Endothelial cell of umbilical vein (primary cell): ENCODE measurements around the gene BRSK1. TPM values are rescaled to one million over a fixed set of nuclear protein-coding genes. Genes with fewer than 3 reads are reported as not detected.

Experiments
- BruUV-seq: library from RNA; stranded (reverse); fragments of 400-500 nt; replicated peaks from 2 replicates; lab custom pipeline; 2021; lab: Mats Ljungman, UMichigan
- CTCF ChIA-PET: fragments of 300-600, 350-600 bp; sonication (Branson Sonifier 250); formaldehyde crosslinking; loops from one replicate; lab custom pipeline; 2021; ENCODE audit warnings: antibody characterized with exemption, inconsistent platforms; lab: Charles Lee
- POLR2A ChIA-PET: fragments of 300-600, 350-600 bp; sonication (Branson Sonifier 250); formaldehyde crosslinking; loops from one replicate; lab custom pipeline; 2021; ENCODE audit warnings: antibody characterized with exemption, inconsistent platforms; lab: Charles Lee
- DNase-seq: peaks from one replicate; pipeline ENCODE4 v3.0.0-alpha.2; 2011; ENCODE audit warnings: low read depth, low spot score
- FAIRE-seq: peaks from 2 replicates; lab custom pipeline; 2011; peaks lifted over from hg19 to GRCh38; lab: Jason Lieb, UNC
- H2AFZ ChIP-seq: 2 replicates; pipeline ENCODE4 v1.6.0; 2012; ENCODE audit warnings: low read depth, low read length, control low read depth, inconsistent platforms
- H3K27ac ChIP-seq: 2 replicates; pipeline ENCODE4 v1.5.1; 2011; ENCODE audit warnings: low read depth, mild to moderate bottlenecking, control low read depth, low read length, moderate library complexity; ENCODE audit not compliant: insufficient read depth
- H3K27me3 ChIP-seq, 2 experiments: 2 replicates each; pipeline versions ENCODE4 v1.6.0 to v1.6.1; 2011; ENCODE audit warnings: low read length in 2 of 2, mixed read lengths in 1 of 2; ENCODE audit not compliant: control insufficient read depth in 2 of 2, insufficient read depth in 2 of 2
- H3K36me3 ChIP-seq, 2 experiments: 2 replicates in 1 of 2; 3 replicates in 1 of 2; pipeline ENCODE4 v1.5.1; 2011; ENCODE audit warnings: low read length in 2 of 2, mild to moderate bottlenecking in 1 of 2, moderate library complexity in 1 of 2; ENCODE audit not compliant: control insufficient read depth in 2 of 2, insufficient read depth in 2 of 2; ENCODE audit errors: extremely low read depth in 1 of 2
- H3K4me1 ChIP-seq: 3 replicates; pipeline ENCODE4 v1.5.1; 2011; ENCODE audit warnings: mild to moderate bottlenecking, low read length; ENCODE audit not compliant: control insufficient read depth, insufficient read depth; ENCODE audit errors: extremely low read depth
- H3K4me2 ChIP-seq: 2 replicates; pipeline ENCODE4 v1.6.1; 2011; ENCODE audit warnings: low read length, control low read depth, mixed read lengths; ENCODE audit not compliant: insufficient read depth
- H3K4me3 ChIP-seq, 3 experiments: fragments of 200-600 bp in 1 of 3; sonication (generic), shearing (Covaris generic) in 1 of 3; replicated peaks in 1 of 3; 2 replicates each; pipeline ENCODE4 v1.5.1; 2011 to 2016; ENCODE audit warnings: control low read depth in 3 of 3, low read length in 3 of 3, mild to moderate bottlenecking in 2 of 3, inconsistent platforms in 1 of 3, low read depth in 1 of 3, moderate library complexity in 1 of 3; ENCODE audit not compliant: insufficient read depth in 1 of 3
- H3K79me2 ChIP-seq: 2 replicates; pipeline ENCODE4 v1.6.0; 2012; ENCODE audit warnings: low read length, inconsistent platforms; ENCODE audit not compliant: control insufficient read depth, insufficient read depth
- H3K9ac ChIP-seq: replicated peaks from 2 replicates; pipeline ENCODE3; 2011; ENCODE audit warnings: low read length, control low read depth; ENCODE audit not compliant: insufficient read depth; ENCODE audit errors: extremely low read depth
- H3K9me1 ChIP-seq: replicated peaks from 3 replicates; pipeline ENCODE4 v1.6.0; 2011; ENCODE audit warnings: mild to moderate bottlenecking, low read length; ENCODE audit not compliant: control insufficient read depth, insufficient read depth; ENCODE audit errors: extremely low read depth
- H3K9me3 ChIP-seq: replicated peaks from 2 replicates; pipeline ENCODE4 v1.5.1; 2012; ENCODE audit warnings: low read length, inconsistent platforms; ENCODE audit not compliant: control insufficient read depth, insufficient read depth
- H4K20me1 ChIP-seq: replicated peaks from 2 replicates; pipeline ENCODE3; 2011; ENCODE audit warnings: mild to moderate bottlenecking, low read length; ENCODE audit not compliant: control insufficient read depth, insufficient read depth; ENCODE audit errors: extremely low read depth
- EZH2 ChIP-seq: IDR thresholded peaks from 2 replicates; pipeline ENCODE4 v1.6.1; 2012; ENCODE audit warnings: borderline replicate concordance, low read depth, mild to moderate bottlenecking, moderate library complexity, low read length, inconsistent platforms; ENCODE audit not compliant: severe bottlenecking
- FOS ChIP-seq: IDR thresholded peaks from 2 replicates; pipeline ENCODE4 v1.6.1; 2011; ENCODE audit warnings: mild to moderate bottlenecking, low read length, moderate library complexity, borderline replicate concordance; ENCODE audit not compliant: insufficient read depth
- GATA2 ChIP-seq: IDR thresholded peaks from 2 replicates; pipeline ENCODE4 v1.7.0; 2011; ENCODE audit warnings: low read depth, mild to moderate bottlenecking, moderate library complexity, mixed read lengths, low read length; ENCODE audit not compliant: insufficient read length, insufficient read depth
- JUN ChIP-seq: IDR thresholded peaks from 2 replicates; pipeline ENCODE4 v1.6.1; 2011; ENCODE audit warnings: borderline replicate concordance, low read depth; ENCODE audit not compliant: insufficient read length, insufficient read depth
- MYC ChIP-seq: IDR thresholded peaks from one replicate; pipeline ENCODE4 v1.6.1; 2011; ENCODE audit warnings: mild to moderate bottlenecking, low read depth, low read length
- POLR2A ChIP-seq: IDR thresholded peaks from 2 replicates; pipeline ENCODE4 v1.6.1; 2012; ENCODE audit warnings: low read depth, mild to moderate bottlenecking, control low read depth, low read length
- POLR2AphosphoS5 ChIP-seq: IDR thresholded peaks from 2 replicates; pipeline ENCODE4 v1.6.1; 2012; ENCODE audit warnings: low read depth, mild to moderate bottlenecking, control low read depth, low read length, moderate library complexity; ENCODE audit not compliant: insufficient read depth
- dilution Hi-C: fragments of 300-500 bp; cut with MboI; formaldehyde crosslinking; loops from one replicate; pipeline ENCODE4 v1.15.0; 2019; ENCODE audit warnings: low sequenced_read_pairs; ENCODE audit not compliant: extremely low pct_ligation_motif_present
- intact Hi-C: fragments of 100-400 bp; cut with micrococcal nuclease; formaldehyde crosslinking; loops from one replicate; pipeline ENCODE4 v1.10.0; 2022
- polyA plus RNA-seq, 4 experiments: library from polyadenylated mRNA; depleted of rRNA in 3 of 4; stranded (reverse) in 3 of 4; unstranded in 1 of 4; fragments of >200 nt; gene quantifications; 2 replicates each; pipeline versions ENCODE4 v1.2.1 to v1.2.3, GENCODE V29; 2011 to 2012; ENCODE audit warnings: missing spikeins in 1 of 4
- total RNA-seq: library from RNA; stranded (reverse); gene quantifications from 2 replicates; pipeline ENCODE4 v1.2.3, GENCODE V29; 2021
- TF ChIP-seq, protein P1 (sequence below), 2 donors: IDR thresholded peaks; 1 replicate in 1 of 2; 2 replicates in 1 of 2; pipeline ENCODE4 v1.5.1; 2011; ENCODE audit warnings: low read length in 2 of 2, mild to moderate bottlenecking in 2 of 2, moderate library complexity in 2 of 2, control low read depth in 1 of 2, inconsistent platforms in 1 of 2, low read depth in 1 of 2; ENCODE audit not compliant: insufficient read depth in 1 of 2; ENCODE audit errors: extremely low read depth in 1 of 2
- TF ChIP-seq, protein P2 (sequence below): IDR thresholded peaks from 2 replicates; pipeline ENCODE4 v1.6.1; 2011; ENCODE audit not compliant: insufficient read depth, insufficient read length

BRSK1 gene
- total and polyA plus RNA-seq, 2 donors (not counting 3 experiments of a cell fraction or from before 2014, with no cell fraction given) = 0.33 to 0.44 TPM

DNA sequence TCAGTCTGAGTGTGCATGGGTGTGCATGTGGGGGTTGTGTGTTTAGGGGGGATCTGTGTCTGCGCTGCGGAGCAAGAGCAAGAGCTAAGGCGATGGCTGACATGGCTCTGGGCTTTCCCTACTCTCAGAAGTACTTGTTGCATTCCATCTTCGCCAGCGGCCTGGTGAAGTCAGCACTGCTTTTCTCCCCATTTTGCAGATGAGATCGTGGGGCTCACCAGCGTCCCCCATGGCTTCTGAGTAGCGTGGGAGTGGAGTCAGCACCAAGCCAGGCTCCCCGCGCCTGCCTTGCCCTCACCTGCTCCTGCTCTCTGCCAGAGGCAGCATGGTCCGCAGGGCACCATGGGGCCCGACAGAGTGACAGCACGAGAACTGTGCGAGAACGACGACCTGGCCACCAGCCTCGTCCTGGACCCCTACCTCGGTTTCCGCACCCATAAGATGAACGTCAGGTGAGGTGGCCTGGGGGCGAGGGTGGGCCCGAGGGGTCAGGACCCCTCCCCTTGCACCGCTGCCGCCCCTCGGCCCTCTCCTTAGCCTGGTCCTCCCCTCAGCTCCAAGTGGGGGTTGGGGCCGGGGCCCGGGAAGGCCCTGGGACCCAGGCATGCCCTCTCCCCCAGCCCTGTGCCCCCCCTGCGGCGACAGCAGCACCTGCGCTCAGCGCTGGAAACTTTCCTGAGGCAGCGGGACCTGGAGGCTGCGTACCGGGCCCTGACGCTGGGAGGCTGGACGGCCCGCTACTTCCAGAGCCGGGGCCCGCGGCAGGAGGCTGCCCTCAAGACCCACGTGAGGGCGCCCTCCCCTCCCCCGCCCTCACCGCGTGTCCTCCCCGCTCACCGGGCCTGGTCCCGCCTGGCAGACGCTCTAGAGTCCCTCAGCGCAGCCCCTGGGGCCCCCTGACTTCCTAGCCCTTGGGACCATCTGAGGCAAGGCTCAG, 58.1 kb downstream of the BRSK1 start:
- no TSS peak for BruUV-seq
- Histone ChIP-seq H3K4me2 (no peak overlapping the region), H3K27me3 (peaks cover 0 to under 1% of the 10 kb centered on the region in 2 experiments), H2AFZ (no peak overlapping the region), H3K79me2 (no peaks in the 10 kb centered on the region), H3K9me1 (no peaks in the 10 kb centered on the region), H3K9me3 (no peaks in the 10 kb centered on the region), H3K9ac (no peak overlapping the region), H3K4me1 (peaks cover 10% of the 10 kb centered on the region), H3K4me3 (no peak overlapping the region), H3K27ac (no peak overlapping the region), H4K20me1 (no peaks in the 10 kb centered on the region), H3K36me3 (peaks cover 0 to 7% of the 10 kb centered on the region in 2 experiments)
- dilution Hi-C loops = no loop called here
- FAIRE-seq (no peak), DNase-seq (no peak)
- no peak for TF ChIP-seq FOS
- no peak for TF ChIP-seq MYC
- no peak for TF ChIP-seq GATA2
- TF ChIP-seq POLR2AphosphoS5 = no peak
- TF ChIP-seq, protein P1, sequence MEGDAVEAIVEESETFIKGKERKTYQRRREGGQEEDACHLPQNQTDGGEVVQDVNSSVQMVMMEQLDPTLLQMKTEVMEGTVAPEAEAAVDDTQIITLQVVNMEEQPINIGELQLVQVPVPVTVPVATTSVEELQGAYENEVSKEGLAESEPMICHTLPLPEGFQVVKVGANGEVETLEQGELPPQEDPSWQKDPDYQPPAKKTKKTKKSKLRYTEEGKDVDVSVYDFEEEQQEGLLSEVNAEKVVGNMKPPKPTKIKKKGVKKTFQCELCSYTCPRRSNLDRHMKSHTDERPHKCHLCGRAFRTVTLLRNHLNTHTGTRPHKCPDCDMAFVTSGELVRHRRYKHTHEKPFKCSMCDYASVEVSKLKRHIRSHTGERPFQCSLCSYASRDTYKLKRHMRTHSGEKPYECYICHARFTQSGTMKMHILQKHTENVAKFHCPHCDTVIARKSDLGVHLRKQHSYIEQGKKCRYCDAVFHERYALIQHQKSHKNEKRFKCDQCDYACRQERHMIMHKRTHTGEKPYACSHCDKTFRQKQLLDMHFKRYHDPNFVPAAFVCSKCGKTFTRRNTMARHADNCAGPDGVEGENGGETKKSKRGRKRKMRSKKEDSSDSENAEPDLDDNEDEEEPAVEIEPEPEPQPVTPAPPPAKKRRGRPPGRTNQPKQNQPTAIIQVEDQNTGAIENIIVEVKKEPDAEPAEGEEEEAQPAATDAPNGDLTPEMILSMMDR (IDR thresholded peaks at IDR 0.05; ENCODE audit: extremely low read depth in 1 of 2, insufficient read depth in 1 of 2, low read depth in 1 of 2, low read length in 2 of 2) = no peak
- no peak for TF ChIP-seq JUN
- TF ChIP-seq POLR2A = no peak
- no peak for TF ChIP-seq EZH2
- TF ChIP-seq, protein P2, sequence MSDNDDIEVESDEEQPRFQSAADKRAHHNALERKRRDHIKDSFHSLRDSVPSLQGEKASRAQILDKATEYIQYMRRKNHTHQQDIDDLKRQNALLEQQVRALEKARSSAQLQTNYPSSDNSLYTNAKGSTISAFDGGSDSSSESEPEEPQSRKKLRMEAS = no peak
- intact Hi-C loops = no loop called here
- ChIA-PET POLR2A (no interaction called here), CTCF (interaction anchor here (1.0 to 1.4 kb wide), 2 partner anchors 41 kb away, joined by 3 to 6 read pairs; no protein-coding TSS in a partner anchor)
